HEK293T (cell line): ENCODE results near the gene ZDHHC18.
"Not testable (repeated sequence)": the region's sequence is repeated elsewhere in the genome, so short reads cannot be mapped to it uniquely, and the experiment has no call there.

Source experiments
- CTCF ChIA-PET: fragments of 350-600 bp; formaldehyde crosslinking; extraction: SDS; loops from one replicate; lab custom pipeline; 2021; ENCODE audit warnings: antibody characterized with exemption, inconsistent platforms; lab: Yijun Ruan, JAX
- POLR2A ChIA-PET: fragments of 350-600 bp; formaldehyde crosslinking; extraction: SDS; loops from one replicate; lab custom pipeline; 2020; ENCODE audit warnings: antibody characterized with exemption, inconsistent platforms; lab: Yijun Ruan, JAX
- DNase-seq: peaks from one replicate; pipeline ENCODE4 v3.0.0; 2012; ENCODE audit warnings: mixed read lengths; ENCODE audit errors: extremely low spot score
- ARNT ChIP-seq: fragments of 450-650 bp; IDR thresholded peaks from 2 replicates; pipeline ENCODE4 v1.6.1; 2017; ENCODE audit warnings: mild to moderate bottlenecking
- BHLHE40 ChIP-seq: fragments of 450-650 bp; IDR thresholded peaks from 2 replicates; pipeline ENCODE4 v1.6.1; 2016; ENCODE audit warnings: mild to moderate bottlenecking, moderate library complexity, borderline replicate concordance
- CTBP1 ChIP-seq: fragments of 450-650 bp; IDR thresholded peaks from 2 replicates; pipeline ENCODE4 v1.6.1; 2016; ENCODE audit warnings: borderline replicate concordance
- ELF4 ChIP-seq: fragments of 450-650 bp; IDR thresholded peaks from 2 replicates; pipeline ENCODE4 v1.6.1; 2017; ENCODE audit warnings: antibody characterized with exemption
- FOXA1 ChIP-seq: fragments of 450-650 bp; IDR thresholded peaks from 2 replicates; pipeline ENCODE4 v1.6.1; 2016; ENCODE audit warnings: mild to moderate bottlenecking
- FOXK2 ChIP-seq: fragments of 450-650 bp; IDR thresholded peaks from 2 replicates; pipeline ENCODE4 v1.6.1; 2016; ENCODE audit warnings: mild to moderate bottlenecking
- FOXM1 ChIP-seq: fragments of 450-650 bp; IDR thresholded peaks from 2 replicates; pipeline ENCODE4 v1.6.1; 2017; ENCODE audit warnings: mild to moderate bottlenecking, borderline replicate concordance
- HDGF ChIP-seq: fragments of 450-650 bp; IDR thresholded peaks from 2 replicates; pipeline ENCODE4 v1.6.1; 2017; ENCODE audit warnings: antibody characterized with exemption, borderline replicate concordance
- L3MBTL2 ChIP-seq: fragments of 450-650 bp; conservative IDR thresholded peaks from 2 replicates; pipeline ENCODE4 v1.6.1; 2016; ENCODE audit warnings: mild to moderate bottlenecking
- LEF1 ChIP-seq: fragments of 450-650 bp; IDR thresholded peaks from 2 replicates; pipeline ENCODE4 v1.6.1; 2017; ENCODE audit warnings: mild to moderate bottlenecking, borderline replicate concordance
- NFRKB ChIP-seq: fragments of 450-650 bp; IDR thresholded peaks from 2 replicates; pipeline ENCODE4 v1.6.1; 2016; ENCODE audit warnings: mild to moderate bottlenecking, moderate library complexity
- SP1 ChIP-seq: fragments of 450-650 bp; IDR thresholded peaks from 2 replicates; pipeline ENCODE4 v1.6.1; 2017
- SUZ12 ChIP-seq: fragments of 450-650 bp; IDR thresholded peaks from 2 replicates; pipeline ENCODE4 v1.6.1; 2016; ENCODE audit warnings: mild to moderate bottlenecking
- TARDBP ChIP-seq: fragments of 450-650 bp; IDR thresholded peaks from 2 replicates; pipeline ENCODE4 v1.6.1; 2016
- ZNF384 ChIP-seq: fragments of 450-650 bp; IDR thresholded peaks from 2 replicates; pipeline ENCODE4 v1.6.1; 2016
- TF ChIP-seq, protein P1 (sequence below): fragments of 450-650 bp; IDR thresholded peaks from 2 replicates; pipeline ENCODE4 v1.6.1; 2016

The ZDHHC18 gene

DNA sequence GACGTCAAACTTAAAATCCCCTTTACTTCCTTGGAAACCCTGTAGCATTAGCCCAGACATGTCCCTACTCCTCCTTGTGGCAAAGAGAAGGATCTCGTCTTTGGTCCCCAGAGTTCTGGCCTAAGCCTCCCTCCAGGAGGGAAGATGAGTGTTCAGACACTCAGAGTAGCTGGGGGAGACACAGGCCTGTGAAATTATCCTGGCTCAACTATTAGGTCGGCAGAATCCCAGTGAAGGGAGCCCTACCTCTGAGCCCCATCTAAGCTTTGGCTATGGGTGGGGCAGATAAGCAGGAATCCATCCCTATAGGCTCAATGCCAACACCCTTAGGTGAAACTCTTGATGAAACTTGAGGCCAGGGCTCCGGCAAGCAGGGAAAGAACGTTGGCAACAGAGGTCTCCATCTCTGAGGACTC is 34.8 kb downstream of the ZDHHC18 start:
- POLR2A ChIA-PET, result no interaction called here
- TF ChIP-seq NFRKB, result no peak
- no peak for TF ChIP-seq ZNF384
- TF ChIP-seq L3MBTL2, result no peak
- no peak for TF ChIP-seq ARNT
- TF ChIP-seq FOXM1, result no peak
- no peak for TF ChIP-seq LEF1
- no peak for TF ChIP-seq HDGF
- no peak for DNase-seq
- CTCF ChIA-PET, result interaction anchor here (0.5 kb wide), 1 partner anchor 296 kb away, joined by 3 read pairs; no protein-coding TSS in a partner anchor

DNA sequence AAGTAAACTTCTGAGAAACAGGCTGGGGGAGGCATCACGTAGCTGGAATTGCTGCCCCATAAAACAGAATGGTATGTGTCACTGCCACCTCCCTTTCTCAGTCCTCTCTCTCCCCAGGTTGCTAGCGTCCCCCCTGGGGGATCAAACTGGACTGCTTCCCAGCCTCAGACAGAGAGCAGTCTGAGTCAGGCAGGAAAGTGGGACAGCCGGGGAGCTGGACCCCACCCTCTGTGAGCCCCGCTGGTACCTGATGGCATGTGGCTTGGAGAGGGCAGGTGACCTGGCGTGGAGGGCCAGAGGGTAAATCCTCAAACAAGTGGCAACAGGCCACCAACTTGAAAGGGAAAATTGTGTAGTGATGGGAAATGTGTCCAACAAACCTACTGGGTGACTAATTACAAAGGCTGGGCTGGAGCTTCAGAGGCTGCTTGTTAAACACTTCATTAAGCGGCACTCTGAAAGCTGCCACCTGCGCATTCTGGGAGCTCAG is 35.4 kb downstream of the ZDHHC18 start:
- ChIA-PET CTCF (no interaction called here), POLR2A (interaction anchor here (0.5 to 0.8 kb wide), 2 partner anchors 9 to 39 kb away, joined by 3 read pairs; partner anchors contain the start of gene GPATCH3)
- no peak for DNase-seq
- TF ChIP-seq NFRKB, result no peak
- TF ChIP-seq, protein P1, sequence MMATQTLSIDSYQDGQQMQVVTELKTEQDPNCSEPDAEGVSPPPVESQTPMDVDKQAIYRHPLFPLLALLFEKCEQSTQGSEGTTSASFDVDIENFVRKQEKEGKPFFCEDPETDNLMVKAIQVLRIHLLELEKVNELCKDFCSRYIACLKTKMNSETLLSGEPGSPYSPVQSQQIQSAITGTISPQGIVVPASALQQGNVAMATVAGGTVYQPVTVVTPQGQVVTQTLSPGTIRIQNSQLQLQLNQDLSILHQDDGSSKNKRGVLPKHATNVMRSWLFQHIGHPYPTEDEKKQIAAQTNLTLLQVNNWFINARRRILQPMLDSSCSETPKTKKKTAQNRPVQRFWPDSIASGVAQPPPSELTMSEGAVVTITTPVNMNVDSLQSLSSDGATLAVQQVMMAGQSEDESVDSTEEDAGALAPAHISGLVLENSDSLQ, result no peak
- no peak for TF ChIP-seq FOXK2
- no peak for TF ChIP-seq SUZ12
- no peak for TF ChIP-seq LEF1
- no peak for TF ChIP-seq ELF4
- TF ChIP-seq SP1, result no peak

DNA sequence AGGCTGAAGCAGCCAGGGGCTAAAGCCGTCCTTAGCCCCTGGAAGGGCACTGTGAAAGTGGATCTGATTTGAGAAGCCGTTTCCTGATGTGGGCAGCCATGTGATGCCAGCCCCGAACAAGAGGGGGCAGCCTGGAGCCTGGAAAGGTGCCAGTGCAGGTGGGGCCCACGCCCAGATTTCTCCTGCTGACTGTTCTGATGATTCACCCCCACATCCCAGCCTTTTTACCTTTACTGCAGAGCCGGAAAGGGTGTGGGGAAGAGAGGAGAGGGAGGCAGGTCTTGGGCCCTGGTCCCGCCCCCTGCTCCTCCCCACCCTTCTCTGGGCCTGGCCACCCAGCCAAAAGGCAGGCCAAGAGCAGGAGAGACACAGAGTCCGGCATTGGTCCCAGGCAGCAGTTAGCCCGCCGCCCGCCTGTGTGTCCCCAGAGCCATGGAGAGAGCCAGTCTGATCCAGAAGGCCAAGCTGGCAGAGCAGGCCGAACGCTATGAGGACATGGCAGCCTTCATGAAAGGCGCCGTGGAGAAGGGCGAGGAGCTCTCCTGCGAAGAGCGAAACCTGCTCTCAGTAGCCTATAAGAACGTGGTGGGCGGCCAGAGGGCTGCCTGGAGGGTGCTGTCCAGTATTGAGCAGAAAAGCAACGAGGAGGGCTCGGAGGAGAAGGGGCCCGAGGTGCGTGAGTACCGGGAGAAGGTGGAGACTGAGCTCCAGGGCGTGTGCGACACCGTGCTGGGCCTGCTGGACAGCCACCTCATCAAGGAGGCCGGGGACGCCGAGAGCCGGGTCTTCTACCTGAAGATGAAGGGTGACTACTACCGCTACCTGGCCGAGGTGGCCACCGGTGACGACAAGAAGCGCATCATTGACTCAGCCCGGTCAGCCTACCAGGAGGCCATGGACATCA is 36.5 kb downstream of the ZDHHC18 start, which contains the start of gene SFN:
TSS of gene SFN (plus strand) at position 369 of the 904 bp plus-strand sequence. CDS start at position 433, 64 bp downstream.
- peak; percentile 56 for DNase-seq
- ChIA-PET POLR2A (interaction anchor here (1.3 to 3.0 kb wide), 4 partner anchors 8 to 37 kb away, joined by 3 to 26 read pairs (median 4); partner anchors contain the start of gene ZDHHC18), CTCF (interaction anchor here (0.6 kb wide), 1 partner anchor 15 kb away, joined by 4 read pairs; no protein-coding TSS in a partner anchor)
- TF ChIP-seq FOXM1, result no peak
- no peak for TF ChIP-seq FOXA1
- TF ChIP-seq LEF1, result no peak
- no peak for TF ChIP-seq ARNT
- no peak for TF ChIP-seq TARDBP
- TF ChIP-seq BHLHE40, result no peak
- no peak for TF ChIP-seq L3MBTL2
- no peak for TF ChIP-seq CTBP1
- TF ChIP-seq ZNF384, result no peak
- TF ChIP-seq NFRKB, result no peak
- TF ChIP-seq, protein P1, result no peak
- no peak for TF ChIP-seq SUZ12
- no peak for TF ChIP-seq ELF4
- TF ChIP-seq FOXK2, result no peak
- TF ChIP-seq SP1, result no peak

GRCh38 chr1:26863685-26864077 is 37.2 kb downstream of the ZDHHC18 start:
- TF ChIP-seq HDGF, result no peak
- TF ChIP-seq LEF1, result no peak
- TF ChIP-seq ELF4, result no peak
- no peak for TF ChIP-seq FOXA1
- TF ChIP-seq, protein P1, result no peak
- no peak for TF ChIP-seq L3MBTL2
- TF ChIP-seq FOXM1, result no peak
- TF ChIP-seq SUZ12, result no peak
- TF ChIP-seq SP1, result no peak
- no peak for TF ChIP-seq CTBP1
- no peak for TF ChIP-seq ARNT
- TF ChIP-seq TARDBP, result no peak
- no peak for TF ChIP-seq NFRKB
- TF ChIP-seq FOXK2, result no peak
- no peak for TF ChIP-seq BHLHE40
- ChIA-PET POLR2A (interaction anchor here (1.3 to 3.0 kb wide), 4 partner anchors 9 to 37 kb away, joined by 3 to 26 read pairs (median 4); partner anchors contain the start of gene ZDHHC18), CTCF (interaction anchor here (0.6 kb wide), 1 partner anchor 15 kb away, joined by 4 read pairs; no protein-coding TSS in a partner anchor)
- DNase-seq, result no peak

DNA sequence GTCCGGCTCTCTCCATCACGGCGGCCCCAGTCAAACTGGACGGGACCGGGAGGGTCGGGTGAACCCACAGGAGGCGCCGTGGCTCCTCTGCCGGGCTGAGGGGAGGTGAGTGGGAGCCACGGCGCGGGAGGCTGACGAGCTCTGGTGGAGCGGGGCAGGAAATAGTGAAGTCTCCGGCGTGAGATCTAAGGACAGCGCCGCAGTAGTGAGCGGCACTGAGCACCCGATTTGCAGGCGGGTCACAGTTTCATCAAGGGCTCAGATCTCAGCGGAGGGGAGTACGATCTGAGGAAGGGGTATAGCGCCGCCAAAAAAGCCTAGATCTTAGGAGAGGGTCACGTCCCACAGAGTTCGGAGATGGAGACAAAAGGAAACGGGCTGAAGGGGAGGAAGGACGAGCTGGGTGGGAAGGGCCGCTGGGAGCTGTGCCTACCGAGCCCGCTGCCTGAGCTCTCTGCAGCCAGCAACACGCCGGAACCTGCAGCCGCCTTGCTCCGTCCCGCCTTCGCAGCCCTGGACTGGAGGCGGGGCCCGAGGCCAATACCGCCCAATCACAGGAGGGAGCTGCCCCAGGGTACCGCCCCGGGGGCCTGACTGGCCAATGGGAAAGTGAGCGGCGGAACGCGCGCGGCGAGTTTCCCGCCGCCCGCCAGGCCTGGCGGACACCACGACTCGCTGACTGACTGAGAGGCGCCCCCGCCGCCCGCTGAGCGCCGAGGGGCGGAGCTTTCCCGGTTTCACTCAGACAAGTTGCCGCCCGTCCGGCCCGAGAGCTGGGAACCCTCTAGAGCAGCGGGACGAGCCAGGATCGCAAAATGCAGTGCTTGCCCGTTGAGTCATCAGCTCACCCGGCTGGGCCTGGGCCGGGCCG is 38.4 kb downstream of the ZDHHC18 start:
- peak; percentile 95 for DNase-seq
- ChIA-PET CTCF (interaction anchor here (0.6 to 1.1 kb wide), 5 partner anchors 14 to 266 kb away, joined by 3 to 4 read pairs (median 4); no protein-coding TSS in a partner anchor), POLR2A (interaction anchor here (0.7 to 3.0 kb wide), 38 partner anchors 10 to 364 kb away, joined by 3 to 31 read pairs (median 5); partner anchors contain the start of genes GPATCH3, GPN2, NR0B2 and NUDC)
- TF ChIP-seq TARDBP (no peak), ZNF384 (no peak), CTBP1 (no peak), FOXA1 (no peak), FOXK2 (no peak), NFRKB (no peak), FOXM1 (no peak), HDGF (0 out of 2 replicates have a peak, but pooled peaks have one; percentile 28), LEF1 (no peak), BHLHE40 (no peak), L3MBTL2 (peak; percentile 73), ELF4 (peak; percentile 33; the same call in 1 of the 2 replicates), ARNT (no peak), SP1 (no peak)
- TF ChIP-seq, protein P1, result peak; percentile 85

DNA sequence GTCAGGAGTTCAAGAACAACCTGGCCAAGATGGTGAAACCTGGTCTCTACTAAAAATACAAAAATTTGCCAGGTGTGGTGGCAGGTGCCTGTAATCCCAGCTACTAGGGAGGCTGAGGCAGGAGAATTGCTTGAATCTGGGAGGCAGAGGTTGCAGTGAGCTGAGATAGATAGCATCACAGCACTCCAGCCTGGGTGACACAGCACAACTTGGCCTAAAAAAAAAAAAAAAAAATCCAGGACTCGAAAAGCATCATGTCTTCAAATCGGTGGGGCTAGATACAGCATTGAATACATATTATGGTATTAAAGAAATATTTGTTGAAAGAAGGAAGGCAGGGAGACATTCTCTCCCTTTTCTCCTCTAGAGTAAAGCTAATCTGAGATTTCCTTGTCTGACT is 46.6 kb downstream of the ZDHHC18 start:
- DNase-seq, CTCF ChIA-PET: not testable (repeated sequence)
- POLR2A ChIA-PET, result interaction anchor here (2.4 kb wide), 1 partner anchor 8 kb away, joined by 11 read pairs; no protein-coding TSS in a partner anchor
